Right renal pelvis (tissue), 4 donors: Measurements from ENCODE around the gene SVEP1. TPM values are rescaled to one million over a fixed set of nuclear protein-coding genes. Genes with fewer than 3 reads are reported as not detected.
"Not testable (repeated sequence)": the region's sequence is repeated elsewhere in the genome, so short reads cannot be mapped to it uniquely, and the experiment has no call there.

Experiments
- DNase-seq, 4 donors: peaks; one replicate each; pipeline ENCODE4 v3.0.0-alpha.2; 2013; ENCODE audit warnings: low read depth in 4 of 4, low spot score in 3 of 4, missing footprints in 1 of 4
- polyA plus RNA-seq, 4 donors: library from polyadenylated mRNA; unstranded; fragments of 120-200 nt; gene quantifications; one replicate each; pipeline ENCODE4 v1.2.1, GENCODE V29; 2013; ENCODE audit not compliant: insufficient read length in 4 of 4

Gene SVEP1
- polyA plus RNA-seq, 4 donors = 7.2 to 8.0 (median 7.4) TPM

GRCh38 chr9:110391826-110392485, 187.6 kb downstream of the SVEP1 start:
- no peak for DNase-seq

GRCh38 chr9:110389148-110389750, 190.3 kb downstream of the SVEP1 start:
- DNase-seq = no peak

- DNase-seq = no peak
Observed at GRCh38 chr9:110383491-110383890, 196.1 kb downstream of the SVEP1 start.

- no peak for DNase-seq
Observed at GRCh38 chr9:110382731-110383130, 196.8 kb downstream of the SVEP1 start.

GRCh38 chr9:110371411-110372007, 208.0 kb downstream of the SVEP1 start:
- DNase-seq = no peak

GRCh38 chr9:110370315-110370714, 209.2 kb downstream of the SVEP1 start:
- DNase-seq = no peak

- no peak for DNase-seq
Observed at GRCh38 chr9:110364451-110364850, 215.1 kb downstream of the SVEP1 start.

- not testable (repeated sequence) for DNase-seq
Observed at GRCh38 chr9:110358992-110359391, 220.5 kb downstream of the SVEP1 start.

- no peak for DNase-seq
Observed at GRCh38 chr9:110357505-110357904, 222.0 kb downstream of the SVEP1 start.

- DNase-seq = no peak
Observed at GRCh38 chr9:110356639-110357395, 222.7 kb downstream of the SVEP1 start.

- DNase-seq = no peak
Observed at GRCh38 chr9:110355911-110356310, 223.6 kb downstream of the SVEP1 start.

- DNase-seq = no peak
Observed at GRCh38 chr9:110351009-110351467, 228.5 kb downstream of the SVEP1 start.

- no peak for DNase-seq
Observed at GRCh38 chr9:110346325-110346724, 233.2 kb downstream of the SVEP1 start.

- DNase-seq = no peak
Observed at GRCh38 chr9:110344821-110345220, 234.7 kb downstream of the SVEP1 start.

GRCh38 chr9:110343551-110343950, 236.0 kb downstream of the SVEP1 start:
- no peak for DNase-seq

- no peak for DNase-seq
Observed at GRCh38 chr9:110340306-110340705, 239.2 kb downstream of the SVEP1 start.

- peak in 1 of 4 donors; percentile 38 for DNase-seq
Observed at GRCh38 chr9:110338143-110338542, 241.4 kb downstream of the SVEP1 start.

GRCh38 chr9:110337727-110338126, 241.8 kb downstream of the SVEP1 start, which contains the start of gene TXNDC8:
Gene TXNDC8, minus strand, starts transcription at chr9:110337863.
- no peak for DNase-seq

- DNase-seq = no peak
Observed at GRCh38 chr9:110336363-110336762, 243.2 kb downstream of the SVEP1 start.

- no peak for DNase-seq
Observed at GRCh38 chr9:110334871-110335270, 244.7 kb downstream of the SVEP1 start.

- no peak for DNase-seq
Observed at GRCh38 chr9:110334183-110334582, 245.4 kb downstream of the SVEP1 start.
